HepG2 (cell line): Measurements from ENCODE around the gene OXSM. TPM values are rescaled to one million over a fixed set of nuclear protein-coding genes. Genes with fewer than 3 reads are reported as not detected.
A peak's percentile ranks its signal among the peaks of the same experiment; 100 is the strongest.

Source experiments
- HNF4A ChIP-seq: sonication (generic); formaldehyde crosslinking; IDR thresholded peaks from 2 replicates; pipeline ENCODE4 v1.4.0; 2020; ENCODE audit warnings: missing genetic modification reagents
- KDM4B ChIP-seq: sonication (generic); formaldehyde crosslinking; IDR thresholded peaks from 2 replicates; pipeline ENCODE4 v1.4.0; 2020; ENCODE audit warnings: missing genetic modification reagents
- MAF1 ChIP-seq: sonication (generic); formaldehyde crosslinking; IDR thresholded peaks from 2 replicates; pipeline ENCODE4 v1.5.0; 2020; ENCODE audit warnings: missing genetic modification reagents, borderline replicate concordance
- RARA ChIP-seq: IDR thresholded peaks from 2 replicates; pipeline ENCODE4 v1.6.1; 2016; ENCODE audit warnings: missing genetic modification reagents, missing compliant biosample characterization
- SALL1 ChIP-seq: sonication (generic); formaldehyde crosslinking; IDR thresholded peaks from 2 replicates; pipeline ENCODE4 v1.8.0; 2022; ENCODE audit warnings: mild to moderate bottlenecking, missing genetic modification reagents
- SNRNP70 ChIP-seq: fragments of 200-400 bp; formaldehyde crosslinking; IDR thresholded peaks from 2 replicates; pipeline ENCODE4 v1.6.1; 2017; ENCODE audit warnings: mild to moderate bottlenecking, low read depth, low read length, moderate library complexity
- SP1 ChIP-seq, 2 experiments: fragments of 450-650 bp in 1 of 2; sonication (generic) in 1 of 2; formaldehyde crosslinking in 1 of 2; IDR thresholded peaks; 2 replicates each; pipeline versions ENCODE4 v1.4.0 to v1.6.1; 2016 to 2020; ENCODE audit warnings: missing genetic modification reagents in 1 of 2
- THRA ChIP-seq: sonication (generic); formaldehyde crosslinking; IDR thresholded peaks from 2 replicates; pipeline ENCODE4 v1.4.0; 2020; ENCODE audit warnings: missing genetic modification reagents, borderline replicate concordance
- ZBTB4 ChIP-seq: sonication (generic); formaldehyde crosslinking; IDR thresholded peaks from 2 replicates; pipeline ENCODE4 v1.4.0; 2020; ENCODE audit warnings: missing genetic modification reagents, mild to moderate bottlenecking, borderline replicate concordance
- ZNF136 ChIP-seq: sonication (generic); formaldehyde crosslinking; IDR thresholded peaks from 2 replicates; pipeline ENCODE4 v1.8.1; 2022; ENCODE audit warnings: low read depth, mild to moderate bottlenecking, moderate library complexity, missing genetic modification reagents
- polyA plus RNA-seq, 8 experiments: library from polyadenylated mRNA; depleted of rRNA in 3 of 8; stranded (reverse) in 7 of 8; unstranded in 1 of 8; fragments of >200 nt; fragmentation: Illumina TruSeq in 4 of 8; extraction: Trizol in 4 of 8; gene quantifications; 2 replicates each; pipeline versions ENCODE4 v1.2.1 to v1.2.3, GENCODE V29; 2011 to 2016; ENCODE audit warnings: low read depth in 4 of 8, missing spikeins in 1 of 8, mixed read lengths in 1 of 8; ENCODE audit not compliant: insufficient read depth in 1 of 8
- total RNA-seq, 5 experiments: library from RNA; depleted of rRNA; stranded (reverse); fragments of >200 nt; fragmentation: Illumina TruSeq; extraction: Trizol; gene quantifications; 2 replicates each; pipeline ENCODE4 v1.2.3, GENCODE V29; 2016; ENCODE audit warnings: low read depth in 1 of 5
- TF ChIP-seq, protein P1 (sequence below): sonication (generic); formaldehyde crosslinking; IDR thresholded peaks from 2 replicates; pipeline ENCODE4 v1.4.0; 2020; ENCODE audit warnings: missing genetic modification reagents, mild to moderate bottlenecking, borderline replicate concordance
- TF ChIP-seq, protein P2 (sequence below): sonication (generic); formaldehyde crosslinking; IDR thresholded peaks from 2 replicates; pipeline ENCODE4 v1.4.0; 2020; ENCODE audit warnings: mild to moderate bottlenecking, low read depth, missing genetic modification reagents
- TF ChIP-seq, protein P3 (sequence below): sonication (generic); formaldehyde crosslinking; IDR thresholded peaks from 2 replicates; pipeline ENCODE4 v1.4.0; 2020; ENCODE audit warnings: missing genetic modification reagents
- TF ChIP-seq, protein P4 (sequence below): sonication (generic); formaldehyde crosslinking; conservative IDR thresholded peaks from 2 replicates; pipeline ENCODE4 v1.8.0; 2022; ENCODE audit warnings: low read depth, missing genetic modification reagents

OXSM gene
- total and polyA plus RNA-seq, 2 of the 13 experiments (the other 11 are each of a cell fraction or from before 2014, with no cell fraction given): 18.2 to 34.4 TPM

DNA sequence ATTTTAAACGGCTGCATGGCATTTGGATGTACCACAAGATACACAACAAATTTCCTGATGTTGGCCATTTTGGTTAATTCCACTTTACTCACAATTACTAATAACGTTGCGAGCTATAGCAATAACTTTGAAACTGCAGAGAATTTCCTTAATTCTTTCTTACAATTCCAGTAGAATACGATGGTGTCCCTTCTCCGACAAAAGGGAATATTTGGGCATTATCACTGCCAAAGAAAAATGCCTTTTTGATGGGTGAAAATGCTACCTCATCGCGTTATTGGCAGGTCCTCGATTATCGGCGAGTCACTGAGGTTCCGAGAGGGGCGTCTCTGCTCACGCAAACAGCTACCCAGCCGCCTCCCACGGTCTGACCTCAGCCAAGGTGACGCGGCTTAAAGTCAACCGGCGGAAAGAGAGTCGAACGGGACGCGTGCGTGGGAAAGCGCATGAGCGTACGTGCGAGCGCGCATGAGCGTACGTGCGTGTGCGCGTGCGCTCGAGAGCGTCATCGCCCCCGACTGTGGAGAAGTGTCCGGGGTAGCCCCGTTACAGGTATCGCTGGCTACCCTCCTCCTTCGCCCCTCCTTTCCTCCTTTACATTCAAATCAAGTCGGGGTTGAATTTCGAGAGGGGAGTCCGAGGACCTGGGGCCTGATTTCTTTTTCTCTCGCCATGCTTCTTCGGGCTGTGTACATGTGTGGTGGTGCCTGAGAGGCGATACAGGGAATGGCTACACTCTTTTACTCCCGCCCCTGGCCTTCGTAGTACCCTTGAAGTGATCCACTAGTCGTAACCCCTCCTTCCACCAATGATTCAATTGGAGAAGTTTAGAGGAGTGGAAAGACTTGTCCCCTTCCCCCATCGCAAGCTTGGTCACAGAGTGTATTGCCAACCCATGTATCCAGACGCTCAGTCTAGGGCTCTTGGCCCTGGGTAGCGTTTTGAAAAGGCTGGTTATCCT is at the start of gene OXSM (continued):
- TF ChIP-seq, protein P1, sequence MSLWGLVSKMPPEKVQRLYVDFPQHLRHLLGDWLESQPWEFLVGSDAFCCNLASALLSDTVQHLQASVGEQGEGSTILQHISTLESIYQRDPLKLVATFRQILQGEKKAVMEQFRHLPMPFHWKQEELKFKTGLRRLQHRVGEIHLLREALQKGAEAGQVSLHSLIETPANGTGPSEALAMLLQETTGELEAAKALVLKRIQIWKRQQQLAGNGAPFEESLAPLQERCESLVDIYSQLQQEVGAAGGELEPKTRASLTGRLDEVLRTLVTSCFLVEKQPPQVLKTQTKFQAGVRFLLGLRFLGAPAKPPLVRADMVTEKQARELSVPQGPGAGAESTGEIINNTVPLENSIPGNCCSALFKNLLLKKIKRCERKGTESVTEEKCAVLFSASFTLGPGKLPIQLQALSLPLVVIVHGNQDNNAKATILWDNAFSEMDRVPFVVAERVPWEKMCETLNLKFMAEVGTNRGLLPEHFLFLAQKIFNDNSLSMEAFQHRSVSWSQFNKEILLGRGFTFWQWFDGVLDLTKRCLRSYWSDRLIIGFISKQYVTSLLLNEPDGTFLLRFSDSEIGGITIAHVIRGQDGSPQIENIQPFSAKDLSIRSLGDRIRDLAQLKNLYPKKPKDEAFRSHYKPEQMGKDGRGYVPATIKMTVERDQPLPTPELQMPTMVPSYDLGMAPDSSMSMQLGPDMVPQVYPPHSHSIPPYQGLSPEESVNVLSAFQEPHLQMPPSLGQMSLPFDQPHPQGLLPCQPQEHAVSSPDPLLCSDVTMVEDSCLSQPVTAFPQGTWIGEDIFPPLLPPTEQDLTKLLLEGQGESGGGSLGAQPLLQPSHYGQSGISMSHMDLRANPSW (CRISPR knock-in tag): peak; percentile 63; the same call in 1 of the 2 replicates
- TF ChIP-seq THRA (peak; percentile 95), SALL1 (peak; percentile 97), KDM4B (peak; percentile 52; the same call in 1 of the 2 replicates), ZNF136 (0 out of 2 replicates have a peak, but pooled peaks have one; percentile 33), ZBTB4 (CRISPR knock-in tag) (no peak), HNF4A (CRISPR knock-in tag) (0 out of 2 replicates have a peak, but pooled peaks have one; percentile 24), SP1 (IDR thresholded peaks at IDR 0.05) (no peak), SP1 (CRISPR knock-in tag; IDR thresholded peaks at IDR 0.05) (no peak; the same call in 1 of the 2 replicates), MAF1 (no peak), RARA (CRISPR knock-in tag) (peak; percentile 79), SNRNP70 (no peak)
- TF ChIP-seq, protein P2, sequence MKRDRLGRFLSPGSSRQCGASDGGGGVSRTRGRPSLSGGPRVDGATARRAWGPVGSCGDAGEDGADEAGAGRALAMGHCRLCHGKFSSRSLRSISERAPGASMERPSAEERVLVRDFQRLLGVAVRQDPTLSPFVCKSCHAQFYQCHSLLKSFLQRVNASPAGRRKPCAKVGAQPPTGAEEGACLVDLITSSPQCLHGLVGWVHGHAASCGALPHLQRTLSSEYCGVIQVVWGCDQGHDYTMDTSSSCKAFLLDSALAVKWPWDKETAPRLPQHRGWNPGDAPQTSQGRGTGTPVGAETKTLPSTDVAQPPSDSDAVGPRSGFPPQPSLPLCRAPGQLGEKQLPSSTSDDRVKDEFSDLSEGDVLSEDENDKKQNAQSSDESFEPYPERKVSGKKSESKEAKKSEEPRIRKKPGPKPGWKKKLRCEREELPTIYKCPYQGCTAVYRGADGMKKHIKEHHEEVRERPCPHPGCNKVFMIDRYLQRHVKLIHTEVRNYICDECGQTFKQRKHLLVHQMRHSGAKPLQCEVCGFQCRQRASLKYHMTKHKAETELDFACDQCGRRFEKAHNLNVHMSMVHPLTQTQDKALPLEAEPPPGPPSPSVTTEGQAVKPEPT (CRISPR knock-in tag): peak; percentile 83
- TF ChIP-seq, protein P3, sequence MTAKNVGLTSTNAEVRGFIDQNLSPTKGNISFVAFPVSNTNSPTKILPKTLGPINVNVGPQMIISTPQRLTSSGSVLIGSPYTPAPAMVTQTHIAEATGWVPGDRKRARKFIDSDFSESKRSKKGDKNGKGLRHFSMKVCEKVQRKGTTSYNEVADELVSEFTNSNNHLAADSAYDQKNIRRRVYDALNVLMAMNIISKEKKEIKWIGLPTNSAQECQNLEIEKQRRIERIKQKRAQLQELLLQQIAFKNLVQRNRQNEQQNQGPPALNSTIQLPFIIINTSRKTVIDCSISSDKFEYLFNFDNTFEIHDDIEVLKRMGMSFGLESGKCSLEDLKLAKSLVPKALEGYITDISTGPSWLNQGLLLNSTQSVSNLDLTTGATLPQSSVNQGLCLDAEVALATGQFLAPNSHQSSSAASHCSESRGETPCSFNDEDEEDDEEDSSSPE: peak; percentile 81
- TF ChIP-seq, protein P4, sequence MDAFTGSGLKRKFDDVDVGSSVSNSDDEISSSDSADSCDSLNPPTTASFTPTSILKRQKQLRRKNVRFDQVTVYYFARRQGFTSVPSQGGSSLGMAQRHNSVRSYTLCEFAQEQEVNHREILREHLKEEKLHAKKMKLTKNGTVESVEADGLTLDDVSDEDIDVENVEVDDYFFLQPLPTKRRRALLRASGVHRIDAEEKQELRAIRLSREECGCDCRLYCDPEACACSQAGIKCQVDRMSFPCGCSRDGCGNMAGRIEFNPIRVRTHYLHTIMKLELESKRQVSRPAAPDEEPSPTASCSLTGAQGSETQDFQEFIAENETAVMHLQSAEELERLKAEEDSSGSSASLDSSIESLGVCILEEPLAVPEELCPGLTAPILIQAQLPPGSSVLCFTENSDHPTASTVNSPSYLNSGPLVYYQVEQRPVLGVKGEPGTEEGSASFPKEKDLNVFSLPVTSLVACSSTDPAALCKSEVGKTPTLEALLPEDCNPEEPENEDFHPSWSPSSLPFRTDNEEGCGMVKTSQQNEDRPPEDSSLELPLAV (CRISPR knock-in tag): no peak
